HL-60 (cell line): ENCODE data around the gene NRCAM.

ENCODE experiments used
- DNase-seq, 2 experiments: peaks; one replicate each; pipeline ENCODE4 v3.0.0-alpha.2; 2010 to 2020; ENCODE audit warnings: low read depth in 1 of 2, low spot score in 1 of 2
- H3K27ac ChIP-seq: fragments of 250-450 bp; sonication (Bioruptor Pico); replicated peaks from 2 replicates; pipeline ENCODE4 v1.5.1; 2020; ENCODE audit warnings: mild to moderate bottlenecking, moderate library complexity
- H3K27me3 ChIP-seq: fragments of 250-450 bp; sonication (Bioruptor Pico); 2 replicates; pipeline ENCODE4 v1.5.1; 2021; ENCODE audit warnings: mild to moderate bottlenecking, moderate library complexity; ENCODE audit not compliant: insufficient read depth, poor library complexity, severe bottlenecking
- H3K4me3 ChIP-seq: replicated peaks from 2 replicates; pipeline ENCODE4 v1.5.1; 2011; ENCODE audit warnings: mild to moderate bottlenecking, control low read depth, low read length; ENCODE audit not compliant: insufficient read depth
- CTCF ChIP-seq: IDR thresholded peaks from one replicate; pipeline ENCODE4 v1.5.1; 2011; ENCODE audit warnings: low read length, control low read depth, inconsistent platforms; ENCODE audit not compliant: insufficient read depth
- GABPA ChIP-seq: IDR thresholded peaks from 2 replicates; pipeline ENCODE4 v1.6.1; 2012; ENCODE audit warnings: low read depth
- POLR2AphosphoS5 ChIP-seq: IDR thresholded peaks from 2 replicates; pipeline ENCODE4 v1.6.1; 2012; ENCODE audit warnings: low read depth
- REST ChIP-seq: IDR thresholded peaks from 2 replicates; pipeline ENCODE4 v1.6.1; 2012; ENCODE audit warnings: low read depth; ENCODE audit not compliant: insufficient replicate concordance
- SPI1 ChIP-seq: IDR thresholded peaks from 2 replicates; pipeline ENCODE4 v1.6.1; 2012; ENCODE audit warnings: low read depth, mild to moderate bottlenecking, borderline replicate concordance

Gene NRCAM

GRCh38 chr7:108308276-108308675, 148.0 kb downstream of the NRCAM start:
- no peak overlapping the region for H3K4me3 ChIP-seq
- DNase-seq: no peak
- TF ChIP-seq REST: no peak
- no peak for TF ChIP-seq SPI1
- TF ChIP-seq POLR2AphosphoS5: no peak
- no peak for TF ChIP-seq CTCF
- no peak for TF ChIP-seq GABPA
- no peaks in the 10 kb centered on the region for H3K27me3 ChIP-seq
- H3K27ac ChIP-seq: no peak overlapping the region

GRCh38 chr7:108307595-108307994, 148.6 kb downstream of the NRCAM start:
- H3K4me3 ChIP-seq: no peak overlapping the region
- no peak overlapping the region for H3K27ac ChIP-seq
- H3K27me3 ChIP-seq: no peaks in the 10 kb centered on the region
- DNase-seq: no peak
- TF ChIP-seq SPI1: no peak
- no peak for TF ChIP-seq POLR2AphosphoS5
- no peak for TF ChIP-seq REST
- no peak for TF ChIP-seq CTCF
- no peak for TF ChIP-seq GABPA

- TF ChIP-seq REST (no peak), CTCF (no peak), SPI1 (no peak), POLR2AphosphoS5 (no peak), GABPA (no peak)
- H3K27ac ChIP-seq: no peak overlapping the region
- H3K27me3 ChIP-seq: no peaks in the 10 kb centered on the region
- no peak for DNase-seq
- no peak overlapping the region for H3K4me3 ChIP-seq
These were observed 149.0 kb downstream of the NRCAM start for GRCh38 chr7:108307194-108307593.
